ENCODE data around the gene SEC24C. TPM values are rescaled to one million over a fixed set of nuclear protein-coding genes. Genes with fewer than 3 reads are reported as not detected.
"Not testable (repeated sequence)": the region's sequence is repeated elsewhere in the genome, so short reads cannot be mapped to it uniquely, and the experiment has no call there.

The SEC24C gene
- 40.2 TPM for total RNA-seq
- polyA plus RNA-seq = 31.4 TPM
- long read RNA-seq, donor 1 = 0 reads
- long read RNA-seq, donor 2 = 0 reads
- long read RNA-seq, donor 3, full-length matches to known transcripts = 4 of 32 reads
- long read RNA-seq, donor 3, partial matches to known transcripts = 28 of 32 reads
- long read RNA-seq, donor 3, other reads (novel, unspliced or antisense) = 0 of 32 reads
- long read RNA-seq, donor 4, partial matches to known transcripts = 7 of 7 reads
- long read RNA-seq, donor 4, other reads (novel, unspliced or antisense) = 0 of 7 reads
- long read RNA-seq, donor 5, full-length matches to known transcripts = 2 of 72 reads
- long read RNA-seq, donor 5, partial matches to known transcripts = 70 of 72 reads
- long read RNA-seq, donor 5, other reads (novel, unspliced or antisense) = 0 of 72 reads
- long read RNA-seq, donor 6, full-length matches to known transcripts = 4 of 16 reads
- long read RNA-seq, donor 6, partial matches to known transcripts = 12 of 16 reads
- long read RNA-seq, donor 6, other reads (novel, unspliced or antisense) = 0 of 16 reads
- long read RNA-seq, donor 7, full-length matches to known transcripts = 1 of 15 reads
- long read RNA-seq, donor 7, partial matches to known transcripts = 14 of 15 reads
- long read RNA-seq, donor 7, other reads (novel, unspliced or antisense) = 0 of 15 reads
- long read RNA-seq, donor 8, full-length matches to known transcripts = 1 of 1 reads
- long read RNA-seq, donor 8, partial matches to known transcripts = 0 of 1 reads
- long read RNA-seq, donor 8, other reads (novel, unspliced or antisense) = 0 of 1 reads
- long read RNA-seq, donor 9 = 0 reads
- long read RNA-seq, donor 10, full-length matches to known transcripts = 1 of 6 reads
- long read RNA-seq, donor 10, partial matches to known transcripts = 5 of 6 reads
- long read RNA-seq, donor 10, other reads (novel, unspliced or antisense) = 0 of 6 reads

GRCh38 chr10:73743905-73744663 is at the start of gene SEC24C:
SEC24C (plus strand) TSS chr10:73744372; CDS start chr10:73746833, 2,461 bp downstream.
- no peaks in the 10 kb centered on the region for H3K9me3 ChIP-seq (ENCODE audit: control insufficient read depth in 2 of 2, insufficient read depth in 1 of 2, low read length in 1 of 2)
- H3K27ac ChIP-seq (ENCODE audit: low read depth in 1 of 2, low read length in 1 of 2) = peak within 1 kb of the TSS; percentile 88 to 91
- DNase-seq (ENCODE audit: low read depth in 6 of 9, low spot score in 9 of 9) = peak; percentile 91 to 99 (median 93)
- H3K4me3 ChIP-seq (ENCODE audit: low read length in 2 of 2) = peak within 1 kb of the TSS; percentile 86 to 96
- H3K36me3 ChIP-seq (ENCODE audit: control insufficient read depth in 2 of 2, insufficient read depth in 2 of 2, low read length in 1 of 2) = peaks cover 23 to 30% of the 10 kb centered on the region in 2 donors
- WGBS = 0% methylated on average over 36 of the region's 36 CpGs
- H3K27me3 ChIP-seq (ENCODE audit: control insufficient read depth in 2 of 2, insufficient read depth in 1 of 2, low read length in 1 of 2) = no peaks in the 10 kb centered on the region
- peaks cover 13 to 18% of the 10 kb centered on the region in 2 donors for H3K4me1 ChIP-seq (ENCODE audit: control insufficient read depth in 2 of 2, insufficient read depth in 2 of 2, low read length in 2 of 2)

- H3K27ac ChIP-seq (ENCODE audit: low read depth in 1 of 2, low read length in 1 of 2); H3K9me3 ChIP-seq (ENCODE audit: control insufficient read depth in 2 of 2, insufficient read depth in 1 of 2, low read length in 1 of 2); H3K4me3 ChIP-seq (ENCODE audit: low read length in 2 of 2); H3K4me1 ChIP-seq (ENCODE audit: control insufficient read depth in 2 of 2, insufficient read depth in 2 of 2, low read length in 2 of 2); H3K36me3 ChIP-seq (ENCODE audit: control insufficient read depth in 2 of 2, insufficient read depth in 2 of 2, low read length in 1 of 2); DNase-seq (ENCODE audit: low read depth in 6 of 9, low spot score in 9 of 9); H3K27me3 ChIP-seq (ENCODE audit: control insufficient read depth in 2 of 2, insufficient read depth in 1 of 2, low read length in 1 of 2): not testable (repeated sequence)
Measured at GRCh38 chr10:73695302-73695701, 48.9 kb upstream of the SEC24C start.

- 98% methylated on average over 16 of the region's 16 CpGs for WGBS
- not testable (repeated sequence) for H3K4me1 ChIP-seq (ENCODE audit: control insufficient read depth in 2 of 2, insufficient read depth in 2 of 2, low read length in 2 of 2); DNase-seq (ENCODE audit: low read depth in 6 of 9, low spot score in 9 of 9)
Measured at GRCh38 chr10:73697675-73698159, 46.5 kb upstream of the SEC24C start, which contains the start of gene AGAP5. AGAP5 (minus strand) TSS chr10:73698109; CDS start chr10:73697755, 354 bp downstream.

GRCh38 chr10:73698819-73699218 is 45.4 kb upstream of the SEC24C start:
- H3K36me3 ChIP-seq (ENCODE audit: control insufficient read depth in 2 of 2, insufficient read depth in 2 of 2, low read length in 1 of 2); DNase-seq (ENCODE audit: low read depth in 6 of 9, low spot score in 9 of 9); H3K27ac ChIP-seq (ENCODE audit: low read depth in 1 of 2, low read length in 1 of 2); H3K4me1 ChIP-seq (ENCODE audit: control insufficient read depth in 2 of 2, insufficient read depth in 2 of 2, low read length in 2 of 2); H3K4me3 ChIP-seq (ENCODE audit: low read length in 2 of 2); H3K9me3 ChIP-seq (ENCODE audit: control insufficient read depth in 2 of 2, insufficient read depth in 1 of 2, low read length in 1 of 2); H3K27me3 ChIP-seq (ENCODE audit: control insufficient read depth in 2 of 2, insufficient read depth in 1 of 2, low read length in 1 of 2): not testable (repeated sequence)
- WGBS = 99% methylated on average over 2 of the region's 2 CpGs

More at GRCh38 chr10:73697675-73698159, 46.5 kb upstream of the SEC24C start, which contains the start of gene AGAP5:
- not testable (repeated sequence) for H3K4me3 ChIP-seq (ENCODE audit: low read length in 2 of 2); H3K9me3 ChIP-seq (ENCODE audit: control insufficient read depth in 2 of 2, insufficient read depth in 1 of 2, low read length in 1 of 2); H3K27me3 ChIP-seq (ENCODE audit: control insufficient read depth in 2 of 2, insufficient read depth in 1 of 2, low read length in 1 of 2); H3K27ac ChIP-seq (ENCODE audit: low read depth in 1 of 2, low read length in 1 of 2); H3K36me3 ChIP-seq (ENCODE audit: control insufficient read depth in 2 of 2, insufficient read depth in 2 of 2, low read length in 1 of 2)

GRCh38 chr10:73703924-73704323 is 40.2 kb upstream of the SEC24C start:
- DNase-seq (ENCODE audit: low read depth in 6 of 9, low spot score in 9 of 9); H3K27ac ChIP-seq (ENCODE audit: low read depth in 1 of 2, low read length in 1 of 2); H3K36me3 ChIP-seq (ENCODE audit: control insufficient read depth in 2 of 2, insufficient read depth in 2 of 2, low read length in 1 of 2); H3K4me1 ChIP-seq (ENCODE audit: control insufficient read depth in 2 of 2, insufficient read depth in 2 of 2, low read length in 2 of 2); H3K27me3 ChIP-seq (ENCODE audit: control insufficient read depth in 2 of 2, insufficient read depth in 1 of 2, low read length in 1 of 2); H3K4me3 ChIP-seq (ENCODE audit: low read length in 2 of 2); H3K9me3 ChIP-seq (ENCODE audit: control insufficient read depth in 2 of 2, insufficient read depth in 1 of 2, low read length in 1 of 2): not testable (repeated sequence)

- H3K4me1 ChIP-seq (ENCODE audit: control insufficient read depth in 2 of 2, insufficient read depth in 2 of 2, low read length in 2 of 2); DNase-seq (ENCODE audit: low read depth in 6 of 9, low spot score in 9 of 9); H3K36me3 ChIP-seq (ENCODE audit: control insufficient read depth in 2 of 2, insufficient read depth in 2 of 2, low read length in 1 of 2); H3K27ac ChIP-seq (ENCODE audit: low read depth in 1 of 2, low read length in 1 of 2); H3K9me3 ChIP-seq (ENCODE audit: control insufficient read depth in 2 of 2, insufficient read depth in 1 of 2, low read length in 1 of 2); H3K27me3 ChIP-seq (ENCODE audit: control insufficient read depth in 2 of 2, insufficient read depth in 1 of 2, low read length in 1 of 2); H3K4me3 ChIP-seq (ENCODE audit: low read length in 2 of 2): not testable (repeated sequence)
- WGBS = 95% methylated on average over 1 of the region's 1 CpG
Measured at GRCh38 chr10:73705506-73706072, 38.6 kb upstream of the SEC24C start.

- H3K4me1 ChIP-seq (ENCODE audit: control insufficient read depth in 2 of 2, insufficient read depth in 2 of 2, low read length in 2 of 2); H3K4me3 ChIP-seq (ENCODE audit: low read length in 2 of 2); H3K27me3 ChIP-seq (ENCODE audit: control insufficient read depth in 2 of 2, insufficient read depth in 1 of 2, low read length in 1 of 2); H3K36me3 ChIP-seq (ENCODE audit: control insufficient read depth in 2 of 2, insufficient read depth in 2 of 2, low read length in 1 of 2); H3K27ac ChIP-seq (ENCODE audit: low read depth in 1 of 2, low read length in 1 of 2); H3K9me3 ChIP-seq (ENCODE audit: control insufficient read depth in 2 of 2, insufficient read depth in 1 of 2, low read length in 1 of 2); DNase-seq (ENCODE audit: low read depth in 6 of 9, low spot score in 9 of 9): not testable (repeated sequence)
- WGBS = 96% methylated on average over 2 of the region's 2 CpGs
Measured at GRCh38 chr10:73706488-73706887, 37.7 kb upstream of the SEC24C start.

GRCh38 chr10:73707628-73708027 is 36.5 kb upstream of the SEC24C start:
- H3K9me3 ChIP-seq (ENCODE audit: control insufficient read depth in 2 of 2, insufficient read depth in 1 of 2, low read length in 1 of 2); DNase-seq (ENCODE audit: low read depth in 6 of 9, low spot score in 9 of 9); H3K27ac ChIP-seq (ENCODE audit: low read depth in 1 of 2, low read length in 1 of 2); H3K27me3 ChIP-seq (ENCODE audit: control insufficient read depth in 2 of 2, insufficient read depth in 1 of 2, low read length in 1 of 2); H3K4me3 ChIP-seq (ENCODE audit: low read length in 2 of 2); H3K36me3 ChIP-seq (ENCODE audit: control insufficient read depth in 2 of 2, insufficient read depth in 2 of 2, low read length in 1 of 2); H3K4me1 ChIP-seq (ENCODE audit: control insufficient read depth in 2 of 2, insufficient read depth in 2 of 2, low read length in 2 of 2): not testable (repeated sequence)
